Bone marrow (tissue), 2 donors: ENCODE measurements around the gene SCARF2.
"Not testable (repeated sequence)": the region's sequence is repeated elsewhere in the genome, so short reads cannot be mapped to it uniquely, and the experiment has no call there.

Experiments
- DNase-seq, 2 donors: peaks; one replicate each; lab custom pipeline; 2025; lab: John Stamatoyannopoulos, UW

Gene SCARF2

DNA sequence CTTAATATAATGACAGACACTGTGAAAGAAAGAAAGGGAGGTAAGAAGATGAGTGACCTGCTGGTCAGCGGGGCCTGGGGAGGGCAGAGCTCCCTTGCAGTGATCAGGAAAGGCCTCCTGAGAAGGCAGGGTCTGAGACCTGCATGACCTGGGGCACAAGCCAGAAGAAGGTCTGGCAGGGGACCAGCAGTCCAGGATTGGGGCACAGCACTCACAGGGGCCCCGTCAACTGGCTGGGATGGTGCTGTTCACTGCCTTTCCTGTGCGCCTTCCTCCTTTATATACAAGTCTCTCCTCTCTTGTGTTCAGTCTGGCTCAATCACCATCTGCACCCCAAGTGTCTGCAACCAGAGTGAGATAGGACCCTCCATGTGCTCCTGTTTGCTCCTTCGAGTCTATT is 22.2 kb upstream of the SCARF2 start:
- DNase-seq, result no peak

GRCh38 chr22:20459152-20459542 is 21.5 kb upstream of the SCARF2 start:
- DNase-seq, result no peak

DNA sequence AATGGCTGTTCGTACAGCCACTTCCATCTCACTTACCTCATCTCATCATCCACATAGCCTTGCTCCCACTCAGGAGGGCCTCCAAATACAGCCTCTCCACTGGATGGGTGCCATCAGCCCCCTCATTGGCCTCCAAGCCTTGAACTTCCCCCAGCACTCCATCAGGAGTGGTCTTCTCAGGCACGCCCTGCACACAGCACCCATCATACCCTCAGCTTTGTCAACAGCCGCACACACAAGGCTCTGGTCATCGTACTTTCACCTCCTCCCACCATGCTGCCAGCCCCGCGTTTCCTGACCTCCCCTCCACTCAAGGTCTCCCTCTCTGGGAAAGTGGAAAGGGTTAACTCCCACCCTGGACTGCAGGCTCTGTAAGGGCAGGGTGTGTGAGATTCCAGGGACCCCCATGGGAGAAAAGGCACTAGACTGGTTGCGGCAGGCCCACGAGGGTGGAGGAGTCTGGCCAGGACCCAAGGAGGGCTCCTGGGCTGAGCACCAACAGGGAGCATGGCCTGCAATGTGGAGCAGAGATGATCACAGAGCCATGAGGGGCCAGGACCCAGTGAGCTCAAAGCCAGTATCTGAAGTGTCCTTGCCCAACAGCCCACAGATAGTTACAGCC is 21.0 kb upstream of the SCARF2 start:
- DNase-seq, result no peak

- no peak for DNase-seq
Observed at GRCh38 chr22:20457506-20458240, 20.0 kb upstream of the SCARF2 start.

DNA sequence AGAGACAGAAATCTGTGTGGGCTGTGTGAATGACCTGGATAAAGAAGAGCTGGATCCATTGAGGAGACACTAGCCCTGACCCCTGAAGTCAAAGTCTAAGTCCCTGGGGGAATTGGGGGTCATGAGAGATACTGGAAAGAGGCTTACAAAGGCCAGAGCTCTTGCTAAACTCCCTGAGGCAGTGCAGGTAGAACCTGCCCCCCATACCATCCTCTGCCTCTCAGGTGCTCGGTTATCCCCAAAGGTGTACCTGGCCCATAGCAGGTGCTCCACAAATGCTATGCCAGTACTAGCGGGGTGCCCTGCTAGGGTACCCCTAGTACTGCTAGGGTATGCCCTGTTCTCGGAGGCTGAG is 19.1 kb upstream of the SCARF2 start:
- no peak for DNase-seq

- peak in 1 of 2 donors; percentile 59 for DNase-seq
Observed at GRCh38 chr22:20456064-20456721, 18.6 kb upstream of the SCARF2 start.

DNA sequence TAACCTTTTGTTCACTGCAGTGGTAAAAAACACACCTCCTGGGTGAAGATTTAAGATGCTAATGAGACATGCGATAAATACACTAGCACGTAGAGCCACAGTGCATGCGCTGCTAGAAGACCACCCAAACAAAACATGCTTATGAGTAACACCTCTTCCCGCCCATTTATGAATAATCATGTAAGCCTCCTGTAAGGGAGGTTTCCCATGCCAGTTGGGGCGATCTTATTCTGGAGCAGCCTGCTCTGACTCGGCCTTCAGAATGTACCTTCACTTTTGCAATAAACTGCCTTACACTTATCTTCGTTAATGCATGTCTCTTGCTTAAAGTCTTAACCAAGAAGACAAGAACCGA is 18.1 kb upstream of the SCARF2 start:
- no peak for DNase-seq

GRCh38 chr22:20453222-20453621 is 15.6 kb upstream of the SCARF2 start:
- no peak for DNase-seq

GRCh38 chr22:20451920-20452319 is 14.3 kb upstream of the SCARF2 start:
- DNase-seq, result no peak

- not testable (repeated sequence) for DNase-seq
Observed at GRCh38 chr22:20451129-20451778, 13.6 kb upstream of the SCARF2 start.

GRCh38 chr22:20450551-20450906 is 12.9 kb upstream of the SCARF2 start:
- DNase-seq, result no peak

GRCh38 chr22:20449819-20450550 is 12.4 kb upstream of the SCARF2 start:
- DNase-seq, result no peak

GRCh38 chr22:20448630-20449029 is 11.0 kb upstream of the SCARF2 start:
- DNase-seq, result no peak

DNA sequence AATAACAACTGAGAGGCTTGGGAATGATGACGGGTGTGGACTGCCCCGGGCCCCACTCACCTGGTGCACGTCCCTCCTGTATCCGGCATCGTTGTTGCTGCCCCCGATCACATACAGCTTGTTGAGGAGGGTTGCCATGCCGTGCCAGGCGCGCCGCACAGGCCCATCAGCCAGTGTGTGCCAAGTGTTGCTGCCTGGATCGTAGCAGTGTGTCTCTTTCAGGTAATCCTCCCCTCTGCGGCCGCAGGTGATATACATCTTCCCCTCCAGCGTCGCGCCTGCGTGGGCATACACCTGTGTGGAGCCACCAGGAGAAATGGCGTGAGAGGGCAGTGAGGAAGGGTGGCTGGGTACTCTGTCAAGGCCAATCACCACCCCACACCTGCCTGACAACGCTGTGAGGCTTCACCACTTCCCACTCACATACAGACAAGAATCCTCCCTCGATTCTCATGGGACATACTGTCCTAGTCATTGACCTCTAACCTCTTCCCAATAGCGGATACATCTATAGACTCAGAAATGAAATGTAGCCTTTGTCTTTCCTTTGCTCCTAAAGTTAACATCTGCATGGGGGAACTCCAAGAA is 8.9 kb upstream of the SCARF2 start:
- no peak for DNase-seq

GRCh38 chr22:20444325-20444724 is 6.7 kb upstream of the SCARF2 start:
- no peak for DNase-seq

- DNase-seq, result no peak
Observed at GRCh38 chr22:20442485-20443284, 5.1 kb upstream of the SCARF2 start.

- DNase-seq, result no peak
Observed at GRCh38 chr22:20441631-20442484, 4.2 kb upstream of the SCARF2 start.

DNA sequence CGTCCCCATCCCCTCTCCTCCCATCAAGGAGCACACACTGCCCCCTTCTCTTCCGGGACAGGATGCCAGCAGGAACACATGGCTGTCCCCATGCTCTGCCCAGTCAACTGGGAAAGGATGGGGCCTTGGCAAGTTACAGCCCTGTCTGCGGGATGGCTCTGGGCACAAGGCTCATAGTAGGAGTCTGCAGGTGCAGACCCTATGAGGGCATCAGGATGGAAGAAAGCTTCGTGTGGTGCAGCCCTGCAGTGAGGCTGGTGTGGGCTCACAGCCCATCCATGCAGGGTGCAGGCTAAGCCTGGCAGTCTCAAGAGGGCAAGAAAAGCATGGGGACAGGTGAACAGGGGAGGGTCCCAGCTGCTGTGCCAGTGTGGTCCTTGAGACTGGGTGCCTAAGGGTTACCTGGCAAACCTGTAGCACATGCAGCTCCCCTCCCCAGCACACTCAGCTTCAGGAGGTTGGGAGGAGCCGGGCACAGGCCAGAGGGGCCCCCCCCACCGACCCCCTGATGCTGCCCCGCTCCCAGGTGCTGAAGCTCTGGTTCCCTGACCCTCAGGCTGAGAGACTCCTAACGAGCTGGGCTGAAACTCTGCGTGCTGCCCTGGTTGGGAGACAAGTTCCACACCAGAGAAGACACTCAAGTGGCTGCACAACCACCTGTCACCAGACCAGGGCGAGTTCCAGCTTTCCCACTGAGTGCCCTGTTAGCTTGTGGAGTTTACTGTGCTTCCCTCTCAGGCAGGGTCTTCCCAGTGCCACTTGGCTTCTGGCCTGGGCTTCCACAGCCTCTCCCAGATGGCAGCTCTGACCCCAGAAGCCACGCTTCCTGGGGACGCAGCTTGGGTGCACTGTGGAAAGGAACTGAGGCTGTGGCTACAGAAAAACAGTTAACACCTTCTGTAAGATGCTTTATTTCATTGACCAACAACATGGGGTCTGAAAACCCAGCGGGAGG is 3.3 kb upstream of the SCARF2 start:
- DNase-seq, result no peak
